Adrenal gland (tissue), 12 donors: Measurements from ENCODE around the gene ELK4. TPM values are rescaled to one million over a fixed set of nuclear protein-coding genes. Genes with fewer than 3 reads are reported as not detected.

Experiments
- DNase-seq, 7 donors: peaks; one replicate each; pipeline ENCODE4 v3.0.0-alpha.2; 2019 to 2020
- H3K27ac ChIP-seq, 5 donors: fragments of 200-600 bp; sonication (generic) in 4 of 5; 1 replicate in 3 of 5; 2 replicates in 2 of 5; pipeline versions ENCODE4 v1.5.1 to v1.8.0; 2016 to 2020; ENCODE audit warnings: mild to moderate bottlenecking in 1 of 5
- H3K27me3 ChIP-seq: fragments of 200-600 bp; 2 replicates; pipeline ENCODE4 v1.8.0; 2021
- H3K36me3 ChIP-seq, 2 donors: fragments of 200-600 bp; replicated peaks in 1 of 2; 1 replicate in 1 of 2; 2 replicates in 1 of 2; pipeline versions ENCODE4 v1.5.1 to v1.8.0; 2018 to 2022
- H3K4me1 ChIP-seq, 2 donors: fragments of 200-600 bp; replicated peaks in 1 of 2; 1 replicate in 1 of 2; 2 replicates in 1 of 2; pipeline versions ENCODE4 v1.5.1 to v1.8.0; 2018 to 2021
- H3K4me3 ChIP-seq, 4 donors: fragments of 200-600 bp; sonication (generic) in 3 of 4; one replicate each; pipeline ENCODE4 v1.5.1; 2016 to 2018
- H3K9me3 ChIP-seq, 3 donors: fragments of 200-600 bp; sonication (generic) in 1 of 3; replicated peaks in 1 of 3; 1 replicate in 2 of 3; 2 replicates in 1 of 3; pipeline versions ENCODE4 v1.5.1 to v1.8.0; 2016 to 2021
- POLR2A ChIP-seq, 2 donors: fragments of 450-650 bp; IDR thresholded peaks; one replicate each; pipeline ENCODE4 v1.6.1; 2017; ENCODE audit warnings: antibody characterized with exemption in 2 of 2, mild to moderate bottlenecking in 2 of 2, moderate library complexity in 1 of 2
- WGBS, 4 donors: extraction: QIAGEN DNeasy Blood & Tissue Kit in 2 of 4; methylation state at CpG; one replicate each; pipeline versions ENCODE4 v1.1.5 to v1.1.7; 2013 to 2017; 5-methylcytosine and 5-hydroxymethylcytosine counted together
- intact Hi-C, 2 donors: fragments of 100-400 bp; cut with DNase I; formaldehyde crosslinking; loops; one replicate each; pipeline versions ENCODE4 v1.14.1 to v1.15.0; 2022 to 2023
- polyA plus RNA-seq, 3 donors: library from polyadenylated mRNA; stranded (reverse); fragments of 200-250 nt in 2 of 3; fragments of 350-450 nt in 1 of 3; fragmentation: Illumina TruSeq in 1 of 3; extraction: RNeasy Lipid Tissue Mini Kit (QIAGEN cat#74804) in 1 of 3; gene quantifications; one replicate each; pipeline ENCODE4 v1.2.3, GENCODE V29; 2013 to 2014
- total RNA-seq, 9 donors: library from RNA; depleted of rRNA in 4 of 9; stranded (reverse); fragments of >200 nt in 4 of 9; fragments of 120-200 nt in 1 of 9; fragmentation: NEBNext Ultra II Directional in 1 of 9; extraction: Animal tissue kit (Norgen Biotek cat#: 25700) in 1 of 9; gene quantifications; one replicate each; pipeline versions ENCODE4 v1.1.0 to v1.2.4, GENCODE V29; 2013 to 2023
- TF ChIP-seq, protein P1 (sequence below), 6 experiments: fragments of 450-650 bp in 4 of 6; fragments of 200-600 bp in 2 of 6; sonication (generic) in 1 of 6; IDR thresholded peaks; 1 replicate in 5 of 6; 2 replicates in 1 of 6; pipeline versions ENCODE4 v1.5.1 to v1.8.0; 2016 to 2021; ENCODE audit warnings: antibody characterized with exemption in 6 of 6, mild to moderate bottlenecking in 2 of 6, moderate library complexity in 1 of 6
- donor health status: healthy with polysubstance abuse.
- donor health status: Bipolar disorder and iron deficiency.
- donor health status: DM: yes; HTN: yes; CAD: no.
- donor health status: DM: no; HTN: no; CAD: no.
- donor health status: DM: no; HTN: no; CAD: no.
- donor health status: DM: yes; HTN: yes; CAD: no.

ELK4 gene
- total and polyA plus RNA-seq, 12 donors, result 3.6 to 40.2 (median 14.0) TPM

DNA sequence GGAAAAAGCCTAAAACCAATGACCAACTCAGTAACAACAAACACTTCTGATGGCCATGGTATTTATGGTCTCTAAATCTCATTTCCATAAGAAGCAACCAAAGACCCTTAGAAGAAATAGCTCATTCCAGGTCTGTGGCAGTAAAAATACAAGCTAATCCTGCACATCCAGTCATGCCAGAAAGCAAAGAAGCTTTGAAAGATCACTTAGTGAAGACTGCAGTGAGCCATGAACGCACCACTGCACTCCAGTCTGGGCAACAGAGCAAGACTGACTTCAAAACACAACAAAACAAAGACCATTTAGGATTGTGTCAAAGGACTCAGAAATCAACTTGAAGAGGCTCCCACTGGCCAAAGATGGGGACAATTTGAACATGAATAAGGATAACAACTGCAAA, 18.4 kb upstream of the ELK4 start:
- Histone ChIP-seq H3K27ac (no peak overlapping the region), H3K36me3 (no peaks in the 10 kb centered on the region), H3K9me3 (no peaks in the 10 kb centered on the region), H3K4me3 (no peak overlapping the region), H3K4me1 (no peaks in the 10 kb centered on the region), H3K27me3 (no peaks in the 10 kb centered on the region)
- no peak for DNase-seq
- WGBS, 4 donors, result 86 to 100% (median 99%) methylated on average over 1 of the region's 1 CpG
- intact Hi-C loops, result loop anchor here in 1 of 2 donors (10.0 kb wide), 1 partner anchor 115 kb away; no protein-coding TSS in a partner anchor
- TF ChIP-seq, protein P1, sequence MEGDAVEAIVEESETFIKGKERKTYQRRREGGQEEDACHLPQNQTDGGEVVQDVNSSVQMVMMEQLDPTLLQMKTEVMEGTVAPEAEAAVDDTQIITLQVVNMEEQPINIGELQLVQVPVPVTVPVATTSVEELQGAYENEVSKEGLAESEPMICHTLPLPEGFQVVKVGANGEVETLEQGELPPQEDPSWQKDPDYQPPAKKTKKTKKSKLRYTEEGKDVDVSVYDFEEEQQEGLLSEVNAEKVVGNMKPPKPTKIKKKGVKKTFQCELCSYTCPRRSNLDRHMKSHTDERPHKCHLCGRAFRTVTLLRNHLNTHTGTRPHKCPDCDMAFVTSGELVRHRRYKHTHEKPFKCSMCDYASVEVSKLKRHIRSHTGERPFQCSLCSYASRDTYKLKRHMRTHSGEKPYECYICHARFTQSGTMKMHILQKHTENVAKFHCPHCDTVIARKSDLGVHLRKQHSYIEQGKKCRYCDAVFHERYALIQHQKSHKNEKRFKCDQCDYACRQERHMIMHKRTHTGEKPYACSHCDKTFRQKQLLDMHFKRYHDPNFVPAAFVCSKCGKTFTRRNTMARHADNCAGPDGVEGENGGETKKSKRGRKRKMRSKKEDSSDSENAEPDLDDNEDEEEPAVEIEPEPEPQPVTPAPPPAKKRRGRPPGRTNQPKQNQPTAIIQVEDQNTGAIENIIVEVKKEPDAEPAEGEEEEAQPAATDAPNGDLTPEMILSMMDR (IDR thresholded peaks at IDR 0.05), result no peak
- no peak for TF ChIP-seq POLR2A (IDR thresholded peaks at IDR 0.05)

DNA sequence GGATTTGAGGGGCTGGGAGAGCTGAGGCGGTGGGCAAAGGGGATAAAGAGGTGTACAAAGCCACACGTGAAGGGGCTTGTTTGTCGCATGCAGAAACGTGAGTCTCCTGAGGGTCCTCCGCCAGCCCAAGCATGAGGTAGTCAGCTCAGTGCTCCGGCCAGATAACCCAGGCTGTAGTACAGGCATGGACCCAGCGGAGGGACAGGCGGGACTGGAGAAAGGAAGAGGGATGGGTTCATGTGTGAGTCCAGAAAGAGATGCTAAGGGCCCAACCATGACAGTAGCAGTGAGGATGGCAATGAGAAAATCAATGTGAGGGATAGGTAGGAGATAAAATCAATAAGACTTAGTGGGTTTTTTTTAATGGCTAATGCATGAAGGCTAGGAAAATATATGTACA, 13.7 kb upstream of the ELK4 start:
- intact Hi-C loops, result no loop called here

DNA sequence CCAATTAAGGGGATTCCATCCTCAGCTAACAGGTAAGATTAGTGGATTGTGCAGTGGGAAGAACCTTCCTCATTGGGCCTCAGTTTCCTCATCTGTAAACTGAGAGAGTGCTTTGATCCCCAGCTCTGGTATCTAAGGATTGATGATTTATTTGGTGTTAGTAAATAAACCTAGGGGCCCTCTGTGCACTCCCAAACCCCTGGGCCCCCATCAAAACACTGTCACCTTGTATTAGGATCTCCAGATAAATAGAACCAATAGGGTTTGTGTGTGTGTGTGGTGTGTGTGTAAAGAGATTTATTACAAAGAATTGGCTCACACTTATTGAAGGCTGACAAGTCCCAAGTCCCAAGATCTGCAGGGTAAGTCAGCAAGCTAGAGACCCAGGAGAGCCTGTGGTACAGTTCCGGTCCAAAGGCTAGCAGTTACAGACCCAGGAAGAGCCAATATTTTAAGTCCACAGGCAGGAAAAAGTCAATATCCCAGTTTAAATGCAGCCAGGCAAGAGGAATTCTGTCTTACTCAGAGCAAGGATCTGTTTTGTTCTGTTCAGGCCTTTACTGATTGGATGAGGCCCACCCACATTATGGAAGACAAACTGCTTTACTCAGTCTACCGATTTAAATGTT, 11.0 kb upstream of the ELK4 start:
- Histone ChIP-seq H3K27me3 (no peaks in the 10 kb centered on the region), H3K9me3 (no peaks in the 10 kb centered on the region), H3K27ac (no peak overlapping the region), H3K4me3 (no peak overlapping the region), H3K36me3 (no peaks in the 10 kb centered on the region), H3K4me1 (no peaks in the 10 kb centered on the region)
- 93 to 98% (median 94%) methylated on average over 2 of the region's 2 CpGs for WGBS, 4 donors
- intact Hi-C loops, result no loop called here
- TF ChIP-seq, protein P1 (IDR thresholded peaks at IDR 0.05), result no peak
- TF ChIP-seq POLR2A (IDR thresholded peaks at IDR 0.05), result no peak
- no peak for DNase-seq

More for the DNA sequence above, 13.7 kb upstream of the ELK4 start:
- Histone ChIP-seq H3K27me3 (no peaks in the 10 kb centered on the region), H3K9me3 (no peaks in the 10 kb centered on the region), H3K4me3 (no peak overlapping the region), H3K36me3 (no peaks in the 10 kb centered on the region), H3K4me1 (no peaks in the 10 kb centered on the region), H3K27ac (no peak overlapping the region)
- no peak for TF ChIP-seq POLR2A (IDR thresholded peaks at IDR 0.05)
- TF ChIP-seq, protein P1 (IDR thresholded peaks at IDR 0.05), result no peak
- no peak for DNase-seq
- 82 to 94% (median 88%) methylated on average over 8 of the region's 8 CpGs for WGBS, 4 donors

DNA sequence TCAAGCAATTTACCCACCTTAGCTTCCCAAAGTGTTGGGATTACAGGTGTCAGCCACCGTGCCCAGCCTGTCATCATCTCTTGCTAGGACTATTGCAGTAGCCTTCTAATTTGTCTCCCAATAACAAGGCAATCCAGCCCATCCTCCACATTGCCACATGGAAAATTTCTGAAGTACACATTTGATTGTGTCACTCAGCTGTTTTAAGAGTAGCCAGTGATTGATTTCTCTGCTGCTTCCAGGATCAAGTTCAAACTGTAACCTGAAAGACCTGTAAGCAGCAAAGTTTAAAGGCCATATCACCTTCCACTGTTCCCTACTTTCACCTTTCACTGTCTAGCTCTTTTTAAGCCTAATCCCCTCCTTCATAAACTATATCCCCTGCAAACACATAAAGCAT, 7.8 kb upstream of the ELK4 start:
- intact Hi-C loops, result no loop called here
- no peak overlapping the region for H3K27ac ChIP-seq
- TF ChIP-seq, protein P1 (IDR thresholded peaks at IDR 0.05), result no peak
- no peak for TF ChIP-seq POLR2A (IDR thresholded peaks at IDR 0.05)
- no peaks in the 10 kb centered on the region for H3K9me3 ChIP-seq
- H3K36me3 ChIP-seq, result no peaks in the 10 kb centered on the region
- WGBS, 4 donors, result 71 to 94% (median 91%) methylated on average over 1 of the region's 1 CpG
- H3K4me1 ChIP-seq, result no peaks in the 10 kb centered on the region
- no peaks in the 10 kb centered on the region for H3K27me3 ChIP-seq
- no peak for DNase-seq
- no peak overlapping the region for H3K4me3 ChIP-seq
